Fibroblast of the aortic adventitia (primary cell): ENCODE data around the gene RNF112. TPM values are rescaled to one million over a fixed set of nuclear protein-coding genes. Genes with fewer than 3 reads are reported as not detected.

Experiments used
- DNase-seq: peaks from one replicate; pipeline ENCODE4 v3.0.0-alpha.2; 2010; ENCODE audit warnings: low read depth
- H3K4me3 ChIP-seq: 2 replicates; pipeline ENCODE4 v1.5.1; 2011; ENCODE audit warnings: low read depth, mild to moderate bottlenecking, control low read depth, low read length, moderate library complexity
- CTCF ChIP-seq: IDR thresholded peaks from 2 replicates; pipeline ENCODE4 v1.5.1; 2011; ENCODE audit warnings: mild to moderate bottlenecking, low read length, control low read depth, inconsistent platforms; ENCODE audit not compliant: insufficient read depth
- total RNA-seq: library from RNA; depleted of rRNA; stranded (reverse); fragments of >200 nt; gene quantifications from 2 replicates; pipeline ENCODE4 v1.2.3, GENCODE V29; 2012; ENCODE audit warnings: low replicate concordance

RNF112 gene
- total RNA-seq, 1 donor, result 0.36 TPM

- no peak for DNase-seq
- no peak overlapping the region for H3K4me3 ChIP-seq
- no peak for TF ChIP-seq CTCF
Measured at GRCh38 chr17:19412984-19413383, 2.0 kb downstream of the RNF112 start.

GRCh38 chr17:19413761-19414160 lies 2.7 kb downstream of the RNF112 start:
- no peak for DNase-seq
- no peak overlapping the region for H3K4me3 ChIP-seq
- TF ChIP-seq CTCF, result no peak

GRCh38 chr17:19414396-19415280 lies 3.6 kb downstream of the RNF112 start:
- H3K4me3 ChIP-seq, result no peak overlapping the region
- no peak for TF ChIP-seq CTCF
- DNase-seq, result no peak

GRCh38 chr17:19415311-19415710 lies 4.3 kb downstream of the RNF112 start:
- TF ChIP-seq CTCF, result no peak
- no peak for DNase-seq
- no peak overlapping the region for H3K4me3 ChIP-seq

- no peak for TF ChIP-seq CTCF
- DNase-seq, result no peak
Measured at GRCh38 chr17:19415806-19416775, 5.1 kb downstream of the RNF112 start.

GRCh38 chr17:19417611-19418010 lies 6.6 kb downstream of the RNF112 start:
- no peak for DNase-seq
- no peak for TF ChIP-seq CTCF

More at GRCh38 chr17:19415806-19416775, 5.1 kb downstream of the RNF112 start:
- no peak overlapping the region for H3K4me3 ChIP-seq

More at GRCh38 chr17:19417611-19418010, 6.6 kb downstream of the RNF112 start:
- no peak overlapping the region for H3K4me3 ChIP-seq
